SH-SY5Y (cell line): ENCODE measurements around the gene AGBL1.

Experiments used
- GATA2 ChIP-seq: IDR thresholded peaks from 2 replicates; pipeline ENCODE4 v1.6.1; 2011; ENCODE audit warnings: mild to moderate bottlenecking, low read depth, low read length
- GATA3 ChIP-seq: IDR thresholded peaks from 2 replicates; pipeline ENCODE4 v1.6.1; 2011; ENCODE audit warnings: low read depth, mild to moderate bottlenecking, low read length, moderate library complexity

The AGBL1 gene

DNA sequence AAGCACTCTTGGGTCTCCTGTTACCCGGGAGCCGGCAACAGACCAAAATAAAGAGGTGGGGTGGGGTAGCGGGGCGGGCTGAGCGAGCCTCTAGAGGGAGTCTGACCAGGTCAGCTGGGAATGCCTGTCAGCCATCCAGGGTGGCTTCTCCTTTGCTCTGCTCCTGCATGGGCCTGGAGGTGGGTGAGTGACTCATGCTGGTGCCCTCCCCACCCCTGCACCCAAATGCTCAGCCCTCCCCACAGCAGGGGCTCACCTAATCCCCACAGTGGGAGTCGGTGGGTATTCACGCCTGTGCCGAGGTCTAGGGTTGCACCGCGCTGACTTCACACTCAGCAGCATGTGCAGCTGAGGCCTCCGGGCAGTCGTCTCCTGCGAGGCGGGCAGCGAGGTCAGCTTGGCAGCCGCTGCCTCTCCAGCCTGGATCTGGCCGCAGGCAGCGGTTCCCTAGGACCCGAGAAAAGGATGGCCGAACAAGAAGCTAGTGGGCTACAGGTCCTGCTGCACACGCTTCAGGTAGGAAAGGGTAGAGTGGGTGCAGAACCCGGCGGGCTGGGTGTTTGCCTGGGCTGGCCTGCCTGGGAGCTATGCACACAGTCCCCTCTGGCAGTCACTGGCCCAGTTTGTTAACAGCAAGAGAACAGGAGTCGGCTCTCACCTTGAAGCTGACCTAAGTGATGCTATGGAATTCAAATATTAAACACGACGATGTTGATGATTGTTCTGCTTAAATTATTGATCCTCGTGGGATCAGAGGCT lies at the start of gene AGBL1:
Gene AGBL1 (plus strand): TSS at position 364 of the 759 bp plus-strand sequence.
- TF ChIP-seq GATA2 (no peak), GATA3 (no peak)

DNA sequence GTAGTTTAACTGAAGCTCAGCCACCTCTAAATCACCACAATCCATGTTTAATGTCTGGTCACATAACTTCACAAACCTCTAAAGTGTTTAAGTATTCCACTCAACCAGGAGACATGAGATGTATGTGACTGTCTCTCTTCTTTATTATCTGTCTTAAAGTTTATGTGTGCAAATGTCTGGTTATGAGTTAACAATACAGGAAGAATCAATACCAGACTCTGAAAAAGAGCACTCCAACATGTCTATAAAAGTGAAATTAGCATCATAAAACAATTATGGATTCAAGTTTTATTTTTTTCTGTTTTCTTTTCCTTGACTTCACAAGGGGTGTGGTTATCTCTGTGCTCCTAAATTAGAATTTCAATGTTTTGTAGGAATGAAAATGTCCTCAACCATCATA lies 44.8 kb upstream of the AGBL1 start:
- TF ChIP-seq GATA3 (no peak), GATA2 (no peak)

DNA sequence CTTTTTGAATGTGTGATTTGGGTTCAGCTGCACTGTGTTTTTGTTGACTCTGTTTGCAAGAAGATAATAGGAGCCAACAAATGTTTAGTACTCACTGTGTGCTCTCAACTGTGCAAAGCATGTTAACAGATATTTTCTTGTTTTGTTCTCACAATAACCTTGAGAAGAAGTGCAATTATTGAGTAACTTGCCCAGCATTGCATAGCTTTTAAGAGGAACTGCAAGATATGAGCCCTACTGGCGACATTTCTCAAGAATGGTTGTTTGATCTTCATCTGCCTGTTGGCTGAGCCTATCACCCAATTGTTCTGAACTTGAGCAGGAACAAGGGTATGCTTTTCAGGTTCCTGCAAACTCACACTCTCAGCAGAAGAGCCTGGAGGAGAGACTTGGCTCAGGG lies 43.4 kb upstream of the AGBL1 start:
- TF ChIP-seq GATA2 (no peak), GATA3 (no peak)

DNA sequence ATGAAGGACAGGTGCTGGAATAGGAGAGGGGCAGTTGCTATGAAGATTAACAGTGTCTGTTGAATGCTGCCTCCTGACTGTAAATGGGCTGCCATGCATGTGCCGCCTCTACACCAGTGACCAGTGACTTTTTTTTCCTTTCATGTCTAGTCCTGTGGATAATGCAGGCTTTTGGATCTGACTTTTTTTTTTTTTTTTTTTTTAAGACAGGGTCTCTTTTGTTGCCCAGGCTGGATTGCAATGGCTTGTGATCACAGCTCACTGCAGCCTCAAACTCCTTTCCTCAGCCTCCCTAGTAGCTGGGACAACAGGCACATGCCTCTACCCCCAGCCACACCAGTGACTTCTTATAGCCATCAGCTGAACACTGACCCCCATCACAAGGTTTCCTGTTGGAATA lies 41.2 kb upstream of the AGBL1 start:
- TF ChIP-seq GATA3 (no peak), GATA2 (no peak)

DNA sequence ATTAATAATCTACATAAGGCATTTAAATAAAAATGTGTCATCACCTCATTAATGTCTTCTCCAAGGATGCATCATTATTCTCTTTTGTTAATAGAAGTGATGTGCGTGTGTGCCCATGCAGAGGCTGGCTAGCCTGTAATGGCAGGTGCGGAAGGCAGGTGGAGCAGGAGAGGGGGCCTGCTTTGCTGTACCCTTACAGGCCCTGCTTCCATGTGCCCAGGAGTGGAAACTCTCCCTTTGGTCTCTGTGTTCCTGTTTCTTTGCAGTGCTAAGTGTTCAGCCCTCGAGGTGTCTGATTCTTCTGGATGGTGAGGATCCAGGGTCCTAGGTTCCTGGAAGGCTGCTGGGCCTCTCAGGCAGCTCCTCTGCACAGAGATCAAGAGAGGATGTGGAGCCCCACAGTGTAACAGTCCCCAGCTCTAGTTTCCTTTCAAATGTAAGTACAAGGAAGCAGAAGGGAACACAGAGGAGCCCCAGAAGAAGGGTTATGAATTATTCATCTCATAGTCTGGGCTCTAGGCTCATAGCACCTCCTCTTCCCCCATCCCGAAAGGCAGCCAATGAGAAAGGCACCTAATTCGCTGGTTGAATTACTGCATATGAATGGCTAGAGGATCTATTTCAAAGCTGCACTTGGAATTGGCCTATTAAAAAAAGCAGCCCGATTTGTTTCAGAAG lies 39.2 kb upstream of the AGBL1 start:
- TF ChIP-seq GATA3 (no peak), GATA2 (no peak)

DNA sequence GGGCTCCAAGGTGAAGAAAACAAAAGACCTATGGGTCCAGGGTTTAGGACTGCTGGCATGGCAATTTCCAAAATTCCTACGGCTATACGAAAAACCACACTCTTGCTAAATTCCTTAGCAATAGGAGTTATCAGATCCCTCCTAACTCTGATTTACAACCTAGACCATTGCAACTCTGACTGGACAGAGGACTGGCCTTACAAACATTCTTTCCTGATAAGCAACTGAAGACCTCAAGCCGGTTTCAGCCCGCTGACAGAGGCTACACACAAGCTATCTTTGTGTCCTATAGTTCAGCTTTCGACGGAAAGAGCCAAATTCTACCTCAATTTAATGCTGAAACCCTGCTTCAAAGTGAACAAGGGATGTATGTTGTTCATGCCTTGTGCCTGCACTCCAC lies 38.3 kb upstream of the AGBL1 start:
- TF ChIP-seq GATA3 (no peak), GATA2 (no peak)

DNA sequence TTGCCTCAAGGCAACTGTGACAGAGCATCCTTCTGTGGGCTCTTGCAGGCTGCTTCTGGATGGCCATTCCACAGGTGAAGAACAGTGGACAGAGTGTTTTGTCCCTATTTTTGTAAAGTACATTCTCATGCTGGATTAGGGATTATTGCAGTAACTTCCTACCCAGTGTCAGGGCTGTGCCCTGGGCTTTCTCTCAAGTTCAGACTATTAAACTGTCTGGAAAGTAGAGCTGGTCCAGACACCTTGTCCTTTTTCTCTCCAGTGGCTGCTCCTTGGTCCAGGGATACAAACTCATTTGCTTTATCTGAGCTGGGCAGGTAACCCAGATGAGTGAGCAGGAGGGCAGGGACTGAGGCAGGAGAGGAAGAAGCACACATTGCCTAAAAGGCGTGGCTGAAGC lies 37.4 kb upstream of the AGBL1 start:
- no peak for TF ChIP-seq GATA3
- TF ChIP-seq GATA2 = no peak

DNA sequence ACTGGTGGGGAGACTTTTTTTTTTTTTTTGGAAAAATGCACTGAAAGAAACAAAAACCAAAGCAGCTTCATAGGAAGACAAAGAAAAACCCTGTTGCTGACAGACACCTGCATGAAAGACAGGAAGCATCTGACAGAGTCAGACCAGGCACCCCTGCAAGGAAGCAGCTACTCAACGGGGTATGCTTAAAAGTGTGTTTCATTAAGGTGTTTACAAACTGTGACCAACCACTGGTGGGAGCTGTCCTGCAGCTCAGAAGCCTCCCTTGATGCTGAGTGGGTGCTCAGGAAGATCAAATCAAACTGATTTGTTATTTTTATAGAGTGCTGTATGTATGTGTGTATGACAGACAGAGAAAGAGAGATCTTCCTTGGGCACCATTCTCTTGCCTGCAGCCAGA lies 34.7 kb upstream of the AGBL1 start:
- TF ChIP-seq GATA2 (no peak), GATA3 (no peak)

DNA sequence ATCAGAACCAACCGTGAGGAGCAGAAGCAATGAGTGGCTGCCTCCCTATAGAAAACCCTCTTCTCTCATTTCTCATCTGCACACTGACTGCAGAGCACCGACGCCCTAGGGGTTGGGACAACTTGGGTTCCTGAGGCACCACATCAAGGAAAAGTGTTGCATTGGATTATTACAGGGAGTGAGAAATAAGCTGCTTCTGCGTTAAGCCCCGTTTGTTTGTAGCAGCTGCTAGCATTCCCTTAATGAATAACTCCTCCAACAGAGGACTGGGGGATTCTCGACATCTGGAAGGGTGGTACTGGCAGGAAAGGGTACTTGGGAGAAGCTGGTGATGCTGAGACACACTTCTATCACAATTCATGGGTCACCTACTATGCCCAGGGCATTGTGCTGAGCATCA lies 25.3 kb upstream of the AGBL1 start:
- no peak for TF ChIP-seq GATA2
- TF ChIP-seq GATA3 = no peak

DNA sequence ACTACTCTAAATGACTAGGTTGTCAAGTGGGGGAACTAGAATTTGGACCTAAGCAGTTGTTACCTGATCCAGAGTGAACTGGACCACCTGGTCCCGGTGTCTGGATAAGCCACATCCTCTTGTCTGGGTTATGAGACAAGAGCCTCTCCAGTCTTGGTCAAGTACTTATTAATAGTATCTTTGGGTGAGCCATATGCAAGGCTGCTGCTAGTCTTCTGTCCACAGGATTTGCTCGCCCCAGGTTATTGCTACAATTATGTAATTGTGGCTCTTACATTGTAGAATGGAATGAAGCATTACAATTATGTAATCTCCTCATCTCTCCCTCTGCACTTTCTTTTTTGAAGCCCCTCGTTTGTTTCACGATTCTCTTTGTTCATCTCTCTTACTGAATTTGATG lies 24.0 kb upstream of the AGBL1 start:
- TF ChIP-seq GATA2 (no peak), GATA3 (no peak)

DNA sequence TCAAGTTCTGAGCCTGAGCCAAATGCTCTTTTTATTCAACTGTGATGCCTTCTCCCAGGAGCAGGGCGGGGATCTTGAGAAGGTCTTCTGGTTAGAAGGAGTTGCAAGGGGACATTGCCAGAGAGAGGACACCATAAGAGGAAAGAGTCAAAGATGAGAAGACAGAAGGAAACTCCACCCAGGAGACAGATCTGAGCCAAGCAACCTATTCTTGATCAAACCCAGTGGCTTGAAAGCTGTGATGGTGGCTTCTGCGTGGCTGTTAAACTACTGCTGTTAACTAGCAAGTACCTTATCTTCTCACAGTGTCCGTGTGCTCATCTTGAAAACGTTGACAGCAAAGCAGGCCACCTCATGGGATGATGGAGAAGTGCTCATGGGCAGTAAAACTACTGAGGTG lies 19.8 kb upstream of the AGBL1 start:
- TF ChIP-seq GATA3 (no peak), GATA2 (no peak)

DNA sequence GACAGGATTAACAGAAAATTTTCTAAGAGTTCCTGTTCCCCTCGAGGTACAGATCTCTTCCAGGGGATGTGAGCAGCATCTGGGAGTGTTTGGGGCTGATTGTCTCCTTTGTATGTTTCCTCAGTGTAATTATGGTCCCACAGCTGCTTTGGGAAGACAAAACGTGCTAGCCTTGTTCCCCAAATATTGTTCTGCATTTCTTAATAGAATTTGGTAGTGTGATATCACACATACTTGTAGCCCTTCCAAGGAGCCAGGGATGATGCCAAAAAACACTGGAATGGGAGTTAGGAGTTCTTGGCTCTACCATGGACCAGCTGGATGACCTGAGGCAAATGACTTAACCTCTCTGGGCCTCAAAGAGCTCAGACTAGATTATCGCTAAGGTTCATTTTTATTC lies 19.0 kb upstream of the AGBL1 start:
- no peak for TF ChIP-seq GATA3
- no peak for TF ChIP-seq GATA2

DNA sequence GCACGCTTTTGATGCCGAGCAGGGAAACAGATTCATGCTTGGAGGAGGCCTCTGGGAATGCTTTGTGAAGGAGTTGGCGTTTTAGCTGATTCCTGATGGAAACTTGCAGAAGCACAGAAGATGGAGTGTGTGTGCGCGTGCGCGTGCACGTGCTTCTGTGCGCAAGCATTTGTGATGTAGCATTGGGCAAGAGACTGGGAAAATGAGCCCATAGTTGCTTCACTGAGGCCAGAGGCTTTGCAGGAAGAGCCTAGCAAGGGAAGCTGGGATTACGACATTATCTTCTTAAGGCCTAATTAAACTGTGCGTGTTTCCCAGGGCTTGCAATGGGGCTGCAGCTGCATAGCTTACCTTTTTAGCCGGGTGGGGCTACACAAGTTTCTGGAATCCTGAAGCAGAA lies 18.1 kb upstream of the AGBL1 start:
- TF ChIP-seq GATA3 (no peak), GATA2 (no peak)

DNA sequence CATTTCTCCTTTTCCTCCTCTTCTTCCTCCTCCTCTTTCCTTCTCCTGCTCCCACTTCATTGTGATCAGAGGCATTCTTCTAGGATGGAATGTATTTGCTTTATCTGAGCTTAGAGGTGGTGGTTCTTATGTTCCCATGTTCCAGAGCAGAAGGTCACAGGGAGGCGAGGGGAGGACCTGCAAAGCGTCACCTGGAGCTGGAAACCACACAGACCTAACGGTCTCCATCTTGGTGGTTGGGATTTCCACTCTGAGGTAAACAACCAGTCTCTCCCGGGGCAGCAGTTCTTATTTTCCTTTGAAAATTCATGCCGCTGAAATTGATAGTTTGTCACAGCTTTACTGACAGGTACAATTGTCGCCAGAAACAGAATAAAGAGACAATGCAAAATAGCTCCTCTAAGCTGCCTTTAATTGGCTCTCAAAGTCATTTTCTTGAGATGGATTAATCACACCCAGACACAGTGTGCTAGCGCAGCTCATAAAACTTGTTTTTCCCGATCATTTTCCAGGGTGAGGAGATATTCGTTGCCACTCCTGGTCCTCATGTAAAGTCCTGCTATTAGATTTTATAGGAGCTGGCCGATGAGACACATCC lies 16.9 kb upstream of the AGBL1 start:
- TF ChIP-seq GATA3 (no peak), GATA2 (no peak)

DNA sequence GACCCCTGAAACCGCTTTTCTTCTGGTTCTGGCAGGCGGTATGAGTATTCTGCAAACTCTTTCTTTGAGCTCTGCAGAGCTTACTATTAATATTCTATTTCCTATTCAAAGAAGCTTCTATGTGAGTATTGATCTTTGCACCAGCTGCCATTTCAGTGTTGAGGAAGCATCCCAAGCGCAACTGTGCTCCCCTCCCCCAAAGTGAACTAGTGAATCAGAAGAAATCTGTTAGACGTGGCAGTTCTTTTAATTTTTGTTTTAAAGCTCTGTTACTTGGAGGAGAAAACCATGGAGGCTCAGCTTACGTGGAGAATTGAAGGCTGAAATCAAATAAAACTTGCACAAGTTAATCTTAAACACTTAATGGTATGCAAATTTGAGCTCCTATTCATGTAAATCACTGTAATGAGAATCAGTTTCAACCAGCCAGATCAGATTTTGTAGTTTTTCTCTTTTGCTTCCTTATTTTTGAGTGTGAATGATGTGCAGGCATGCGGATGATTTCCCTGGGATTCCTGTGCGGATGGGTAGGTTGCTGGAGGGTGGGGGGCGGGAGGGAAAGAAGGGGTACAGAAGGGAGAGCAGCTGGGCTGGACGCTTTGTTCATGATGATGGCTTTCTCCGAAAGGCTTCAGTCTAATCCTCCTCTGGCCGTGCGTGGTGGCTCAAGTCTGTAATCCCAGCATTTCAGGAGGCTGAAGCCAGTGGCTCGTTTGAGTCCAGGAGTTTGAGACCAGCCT lies 16.1 kb upstream of the AGBL1 start:
- TF ChIP-seq GATA2 (no peak), GATA3 (no peak)

DNA sequence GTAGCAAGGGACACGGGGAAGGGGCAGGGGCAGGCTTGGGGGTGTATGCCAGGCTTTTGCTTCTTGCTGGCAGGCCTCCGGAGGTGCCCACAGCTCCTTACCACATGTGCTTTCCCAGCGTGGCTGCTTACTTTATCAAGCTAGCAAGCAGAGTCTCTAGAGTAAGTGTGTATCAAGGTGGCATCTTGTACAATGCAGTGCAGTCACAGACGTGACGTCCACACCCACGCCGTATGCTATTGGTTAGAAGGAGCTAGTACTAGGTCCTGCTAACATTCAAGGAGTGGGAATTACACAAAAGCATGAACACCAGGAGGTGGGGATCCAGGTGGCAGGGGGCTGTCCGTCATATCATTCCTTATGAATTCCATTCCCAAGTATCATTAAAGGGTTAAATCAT lies 15.3 kb upstream of the AGBL1 start:
- TF ChIP-seq GATA3 = no peak
- TF ChIP-seq GATA2 = no peak
